ENCODE results near the gene TTC34.
"Not testable (repeated sequence)": the region's sequence is repeated elsewhere in the genome, so short reads cannot be mapped to it uniquely, and the experiment has no call there.

TTC34 gene

DNA sequence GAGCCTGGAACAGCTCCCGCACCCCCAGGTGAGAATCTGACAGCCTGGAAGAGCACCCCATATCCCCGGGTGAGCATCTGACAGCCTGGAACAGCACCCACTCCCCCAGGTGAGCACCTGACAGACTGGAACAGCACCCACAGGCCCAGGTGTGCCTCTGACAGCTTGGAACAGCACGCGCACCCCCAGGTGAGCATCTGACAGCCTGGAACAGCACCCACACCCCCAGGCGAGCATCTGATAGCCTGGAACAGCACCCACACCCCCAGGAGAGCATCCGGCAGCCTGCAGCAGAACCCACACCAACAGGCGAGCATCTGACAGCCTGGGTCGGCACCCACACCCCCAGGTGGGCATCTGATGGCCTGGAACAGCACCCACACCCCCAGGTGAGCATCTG, 141.7 kb downstream of the TTC34 start:
- not testable (repeated sequence) for FAIRE-seq

GRCh38 chr1:2657909-2658308, 143.6 kb downstream of the TTC34 start:
- not testable (repeated sequence) for FAIRE-seq

GRCh38 chr1:2657124-2657523, 144.4 kb downstream of the TTC34 start:
- not testable (repeated sequence) for FAIRE-seq

- FAIRE-seq: not testable (repeated sequence)
Observed at GRCh38 chr1:2655598-2656434, 145.7 kb downstream of the TTC34 start.

DNA sequence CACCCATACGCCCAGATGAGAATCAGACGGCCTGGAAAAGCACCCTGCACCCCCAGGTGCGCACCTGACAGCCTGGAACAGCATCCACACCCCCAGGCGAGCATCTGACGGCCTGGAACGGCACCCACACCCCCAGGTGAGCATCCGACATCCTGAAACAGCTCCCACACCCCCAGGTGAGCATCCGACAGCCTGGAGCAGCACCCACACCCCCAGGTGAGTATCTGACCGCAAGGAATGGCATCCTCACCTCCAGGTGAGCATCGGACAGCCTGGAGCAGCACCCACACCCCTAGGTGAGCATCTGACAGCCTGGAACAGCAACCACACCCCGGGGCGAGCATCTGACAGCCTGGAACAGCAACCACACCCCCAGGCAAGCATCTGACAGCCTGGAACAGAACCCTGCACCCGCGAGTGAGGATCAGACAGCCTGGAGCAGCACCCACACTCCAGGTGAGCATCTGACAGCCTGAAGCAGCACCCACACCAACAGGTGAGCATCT, 147.0 kb downstream of the TTC34 start:
- FAIRE-seq: not testable (repeated sequence)

- FAIRE-seq: not testable (repeated sequence)
Observed at GRCh38 chr1:2653741-2654442, 147.6 kb downstream of the TTC34 start.

GRCh38 chr1:2652926-2653571, 148.4 kb downstream of the TTC34 start:
- FAIRE-seq: not testable (repeated sequence)

- not testable (repeated sequence) for FAIRE-seq
Observed at GRCh38 chr1:2652152-2652925, 149.2 kb downstream of the TTC34 start.

DNA sequence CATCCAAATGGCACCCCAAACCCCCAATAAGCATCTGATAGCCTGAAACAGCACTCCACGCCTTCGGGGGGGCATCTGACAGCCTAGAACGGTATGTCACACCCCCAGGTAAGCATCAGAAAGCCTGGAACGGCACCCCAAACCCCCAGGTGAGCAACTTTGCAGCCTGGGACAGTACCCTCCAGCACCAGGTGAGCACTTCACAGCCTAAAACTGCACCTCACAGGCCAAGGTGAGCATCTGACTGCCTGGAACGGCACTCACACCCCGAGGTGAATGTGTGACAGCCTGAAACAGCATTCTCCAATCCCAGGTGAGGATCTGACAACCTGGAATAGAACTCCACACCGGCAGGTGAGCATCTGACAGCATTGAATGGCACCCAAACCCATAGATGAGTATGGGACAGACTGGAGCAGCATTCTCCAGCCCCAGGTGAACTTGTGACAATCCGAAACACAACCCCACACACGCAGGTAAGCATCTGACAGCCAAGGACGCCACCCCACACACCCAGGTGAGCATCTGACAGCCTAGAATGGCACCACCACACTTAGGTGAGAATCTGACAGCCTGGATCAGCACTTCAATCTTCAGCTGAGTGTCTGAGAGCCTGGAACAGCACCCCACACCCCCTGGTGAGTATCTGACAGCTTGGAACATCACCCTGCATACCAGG, 150.4 kb downstream of the TTC34 start:
- no peak for FAIRE-seq

DNA sequence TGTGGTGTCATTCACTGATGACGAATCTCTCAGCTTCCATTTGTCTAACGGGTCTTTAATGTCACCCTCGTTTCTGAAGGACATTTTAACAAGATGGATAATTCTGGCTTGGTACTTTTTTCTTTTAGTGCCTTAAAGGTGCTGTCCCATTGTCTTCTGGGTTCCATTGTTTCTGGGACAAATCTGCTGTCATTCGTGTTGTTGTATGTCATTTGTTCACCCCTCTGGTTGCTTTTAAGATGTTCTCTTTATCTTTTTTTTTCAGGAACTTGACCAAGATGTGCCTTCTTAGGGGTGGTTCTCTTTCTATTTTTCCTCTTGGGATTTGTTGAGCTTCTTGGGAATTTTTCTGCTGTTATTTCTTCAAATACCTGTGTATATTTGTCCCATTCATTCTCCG, 154.7 kb downstream of the TTC34 start:
- FAIRE-seq: no peak

GRCh38 chr1:2645776-2646175, 155.7 kb downstream of the TTC34 start:
- FAIRE-seq: no peak

GRCh38 chr1:2645143-2645542, 156.3 kb downstream of the TTC34 start:
- FAIRE-seq: no peak

DNA sequence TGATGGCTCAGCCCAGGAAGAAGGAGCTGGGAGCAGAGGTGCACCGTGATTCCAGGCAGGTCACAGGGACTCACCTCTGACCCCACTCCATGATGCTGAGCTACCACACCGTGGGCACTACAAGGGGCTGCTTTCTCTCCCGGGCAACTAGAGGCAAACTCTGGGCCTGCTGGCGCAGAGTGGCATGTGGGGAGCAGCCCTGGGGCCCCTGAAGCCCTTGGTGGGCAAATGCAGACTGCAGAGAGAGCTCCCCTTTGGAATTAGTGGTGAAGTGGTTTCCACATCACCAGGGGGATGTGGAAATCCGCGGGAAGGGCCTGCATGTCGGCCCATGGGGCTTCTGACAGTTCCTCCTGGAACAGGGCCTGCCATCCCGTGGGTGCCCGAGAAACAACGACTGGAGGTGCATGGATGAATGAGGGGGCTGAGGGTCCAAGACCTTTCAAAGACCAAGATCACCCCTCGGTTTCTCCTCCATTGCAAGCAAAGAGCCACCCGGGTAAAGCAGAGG, 156.8 kb downstream of the TTC34 start:
- FAIRE-seq: no peak

DNA sequence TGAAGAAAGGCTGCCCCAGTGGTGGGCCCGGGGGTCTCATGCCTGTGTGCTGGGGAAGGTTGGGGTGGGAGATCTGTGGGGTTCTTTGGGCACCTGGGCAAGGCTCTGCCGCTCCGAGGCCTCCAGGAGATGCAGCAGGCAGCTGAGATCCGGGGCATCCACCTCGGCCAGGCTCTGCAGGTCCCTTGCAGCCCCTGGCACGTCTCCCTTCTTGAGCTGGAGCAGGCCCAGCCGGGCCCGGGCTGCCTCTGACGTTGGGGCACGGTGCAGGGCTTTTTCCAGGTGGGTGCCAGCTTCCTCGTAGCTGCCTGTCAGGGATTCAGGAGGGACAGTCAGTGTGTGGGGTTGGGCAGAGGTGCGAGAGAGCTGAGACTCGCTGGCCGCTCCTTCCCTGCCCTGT, 157.3 kb downstream of the TTC34 start:
- no peak for FAIRE-seq

DNA sequence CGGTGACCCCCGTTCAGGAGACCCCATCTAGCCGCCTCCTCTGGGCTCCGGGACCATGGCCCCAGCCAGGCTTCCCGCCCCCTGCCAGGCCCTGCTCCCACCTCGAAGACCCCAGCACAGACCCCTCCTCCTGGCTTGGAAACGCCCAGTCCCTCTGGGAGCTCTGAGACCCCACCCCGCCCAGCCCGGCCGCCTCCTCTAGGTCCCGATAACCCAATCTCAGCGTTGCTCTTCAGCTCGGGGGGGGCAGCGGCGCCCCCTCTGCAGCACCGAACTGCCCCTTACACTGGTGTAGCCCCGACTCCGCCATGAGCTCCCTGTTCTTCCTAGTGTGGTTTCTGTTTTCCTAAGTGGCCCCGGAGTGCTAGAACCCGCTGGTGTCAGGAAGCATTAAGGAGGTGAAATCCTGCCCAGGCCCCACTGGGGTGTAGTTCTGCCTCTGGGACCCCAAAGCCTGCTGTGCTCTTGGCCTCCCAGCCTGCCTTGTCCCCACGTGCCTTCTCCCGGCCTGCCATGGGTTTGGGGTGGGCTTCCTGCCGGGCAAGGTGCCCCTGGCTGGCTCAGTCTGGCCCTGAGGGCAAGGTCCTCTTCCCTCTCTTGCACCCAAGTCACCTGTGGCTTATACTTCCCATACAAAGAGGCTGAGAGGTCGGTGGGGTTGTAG, 157.9 kb downstream of the TTC34 start:
- FAIRE-seq: no peak

DNA sequence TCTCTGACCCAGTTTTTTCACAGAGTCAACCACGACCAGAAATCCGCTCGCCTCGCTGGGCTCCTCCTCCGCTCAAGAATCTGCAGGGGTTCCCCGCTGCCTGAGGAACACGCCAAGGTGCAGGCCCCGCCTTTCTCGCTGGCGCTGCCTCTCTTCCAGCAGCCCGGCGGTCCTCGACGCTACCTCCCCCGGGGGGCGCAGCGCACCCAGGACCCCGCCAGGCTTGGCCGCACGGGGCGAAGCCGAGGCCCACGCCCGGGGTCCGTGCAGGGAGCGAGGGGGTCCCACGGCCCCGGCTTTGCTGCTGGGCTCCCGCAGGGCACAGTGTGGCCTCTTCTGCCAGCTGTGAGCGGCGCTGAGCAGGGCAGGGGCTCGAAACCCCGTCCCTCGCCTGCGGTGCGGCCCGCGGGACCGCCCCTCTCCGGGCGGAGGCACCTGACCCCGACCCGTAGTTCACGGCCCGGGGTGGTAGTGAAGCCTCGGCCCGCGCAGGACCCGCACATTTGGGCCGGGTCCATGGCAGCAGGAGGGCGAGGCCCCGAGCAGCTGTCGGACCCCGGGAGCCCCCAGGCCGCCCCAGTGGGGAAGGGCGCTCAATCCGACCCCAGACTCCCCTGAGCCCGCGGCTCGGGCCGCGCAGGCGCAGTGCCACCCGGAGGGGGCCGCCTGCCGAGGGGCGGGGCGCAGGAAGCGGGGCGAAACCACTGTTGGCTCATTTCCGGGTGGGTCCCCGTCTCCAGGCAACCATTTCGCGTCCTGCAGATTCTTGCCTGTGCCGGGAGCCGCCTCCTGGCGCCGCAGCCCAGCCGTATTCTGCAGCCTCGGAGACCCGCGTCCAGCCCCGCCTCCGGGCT, 158.7 kb downstream of the TTC34 start:
- no peak for FAIRE-seq

GRCh38 chr1:2642131-2642559, 159.3 kb downstream of the TTC34 start:
- no peak for FAIRE-seq

DNA sequence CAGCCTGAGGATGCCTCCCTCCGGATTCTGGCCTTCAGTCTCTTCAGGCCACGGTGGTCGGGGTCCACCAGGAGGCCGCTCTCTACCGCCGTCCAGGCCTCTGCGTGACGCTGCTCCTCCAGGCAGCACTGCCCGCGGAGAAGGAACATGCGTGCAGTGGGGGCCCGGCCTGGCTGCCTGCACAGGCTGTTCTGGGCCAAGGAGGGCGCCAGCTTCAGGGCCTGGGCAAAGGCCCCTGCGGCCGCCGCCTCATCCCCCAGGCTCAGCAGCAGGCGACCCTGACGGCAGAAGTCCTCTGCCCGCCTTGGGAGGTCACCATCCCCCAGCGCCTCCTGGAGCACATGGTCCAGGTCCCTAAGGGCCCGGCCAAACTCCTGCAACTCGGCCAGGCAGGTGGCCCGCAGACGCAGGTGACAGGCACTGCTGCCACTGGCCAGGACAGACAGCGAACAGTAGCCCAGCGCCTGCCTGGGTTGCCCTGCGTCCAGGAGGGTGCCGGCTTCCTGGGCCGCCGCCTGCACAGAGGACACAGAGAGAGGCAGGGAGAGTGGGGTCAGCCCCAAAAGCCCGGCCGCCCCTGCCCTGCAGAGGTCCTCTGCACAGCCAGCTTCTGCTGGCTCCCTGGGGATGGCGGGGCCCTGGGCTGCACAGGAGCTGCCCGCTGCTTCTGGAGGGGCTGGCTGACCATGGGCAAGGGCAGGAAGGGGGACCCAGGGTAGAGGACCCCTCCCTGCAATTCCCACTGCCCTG, 159.9 kb downstream of the TTC34 start:
- FAIRE-seq: no peak

DNA sequence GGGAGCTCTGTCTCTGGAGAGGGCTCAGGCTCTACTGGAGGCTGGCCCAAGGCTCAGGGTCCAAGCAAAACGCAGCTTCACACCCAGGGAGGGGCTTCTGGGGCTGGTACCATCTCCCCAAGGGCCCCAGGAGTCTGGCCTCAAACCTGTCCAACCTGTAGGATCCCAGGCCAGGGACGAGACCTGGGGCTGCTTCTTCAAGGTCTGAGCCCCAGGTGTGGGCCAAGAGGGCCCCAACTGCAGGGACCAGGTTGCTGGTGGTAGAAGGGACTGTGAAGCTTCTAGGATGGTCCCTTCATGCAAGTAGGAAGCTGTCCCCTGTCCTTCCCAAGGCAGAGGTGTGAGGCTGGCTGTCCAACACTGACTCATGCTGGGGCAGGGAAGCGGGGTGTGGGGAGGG, 160.9 kb downstream of the TTC34 start:
- no peak for FAIRE-seq

Data from islet of Langerhans (tissue), 1 donor.